DND-41 (cell line): ENCODE measurements around the gene FMN2.

Experiments
- CTCF ChIP-seq: IDR thresholded peaks from 2 replicates; pipeline ENCODE4 v1.5.1; 2012; ENCODE audit warnings: borderline replicate concordance, low read length, moderate library complexity, mild to moderate bottlenecking; ENCODE audit not compliant: poor library complexity, severe bottlenecking; ENCODE audit errors: extremely low read depth
- EZH2 ChIP-seq: IDR thresholded peaks from 3 replicates; pipeline ENCODE4 v1.6.1; 2012; ENCODE audit warnings: borderline replicate concordance, low read depth, mild to moderate bottlenecking, moderate library complexity, low read length, inconsistent platforms; ENCODE audit not compliant: severe bottlenecking

- TF ChIP-seq CTCF (no peak), EZH2 (no peak)
These were observed 228.3 kb downstream of the FMN2 start for GRCh38 chr1:240319998-240320397.
